WTC11 (cell line): ENCODE measurements around the gene CCDC3. TPM values are rescaled to one million over a fixed set of nuclear protein-coding genes. Genes with fewer than 3 reads are reported as not detected.

ENCODE experiments used
- ATAC-seq: fragments of 200-7000 bp; cut with Tn5 transposase; 2 replicates; pipeline ENCODE4 v1.10.0; 2021; ENCODE audit warnings: mild to moderate bottlenecking, moderate library complexity
- CTCF ChIA-PET: fragments of 300-600 bp; sonication (Branson Sonifier 250); formaldehyde crosslinking; loops from one replicate; lab custom pipeline; 2021; ENCODE audit warnings: antibody characterized with exemption; lab: Charles Lee
- POLR2A ChIA-PET: fragments of 350-600 bp; sonication (Branson Sonifier 250); formaldehyde crosslinking; loops from one replicate; lab custom pipeline; 2021; ENCODE audit warnings: antibody characterized with exemption; lab: Charles Lee
- DNase-seq: peaks from one replicate; pipeline ENCODE4 v3.0.0; 2021; ENCODE audit warnings: low spot score
- H3K27ac Mint-ChIP-seq: 2 replicates; pipeline ENCODE4 v1.8.0; 2021; ENCODE audit warnings: mixed read lengths
- H3K27me3 Mint-ChIP-seq: 2 replicates; pipeline ENCODE4 v1.8.0; 2021; ENCODE audit warnings: low read depth, mild to moderate bottlenecking, moderate library complexity, mixed read lengths
- H3K36me3 Mint-ChIP-seq: 2 replicates; pipeline ENCODE4 v1.8.0; 2021; ENCODE audit warnings: mixed read lengths
- H3K4me1 Mint-ChIP-seq: 2 replicates; pipeline ENCODE4 v1.8.0; 2022; ENCODE audit warnings: mixed read lengths
- H3K4me3 Mint-ChIP-seq: 2 replicates; pipeline ENCODE4 v1.8.0; 2021; ENCODE audit warnings: mild to moderate bottlenecking, moderate library complexity, mixed read lengths
- H3K9me3 Mint-ChIP-seq: 2 replicates; pipeline ENCODE4 v1.8.0; 2021; ENCODE audit warnings: mixed read lengths
- E2F4 ChIP-seq: sonication (generic); formaldehyde crosslinking; IDR thresholded peaks from 2 replicates; pipeline ENCODE4 v1.8.1; 2022; ENCODE audit warnings: low read depth, mild to moderate bottlenecking, moderate library complexity, missing genetic modification reagents, borderline replicate concordance
- FOXP4 ChIP-seq: sonication (generic); formaldehyde crosslinking; IDR thresholded peaks from 2 replicates; pipeline ENCODE4 v1.8.0; 2022; ENCODE audit warnings: mild to moderate bottlenecking, missing genetic modification reagents
- KAT7 ChIP-seq: sonication (generic); formaldehyde crosslinking; IDR thresholded peaks from 2 replicates; pipeline ENCODE4 v1.8.1; 2023; ENCODE audit warnings: missing genetic modification reagents, mild to moderate bottlenecking, borderline replicate concordance
- MAX ChIP-seq: sonication (generic); formaldehyde crosslinking; IDR thresholded peaks from 2 replicates; pipeline ENCODE4 v1.8.0; 2022; ENCODE audit warnings: mild to moderate bottlenecking, missing genetic modification reagents
- MXD4 ChIP-seq: fragments of 250-450 bp; sonication (Bioruptor Pico); IDR thresholded peaks from 2 replicates; pipeline ENCODE4 v1.8.0; 2021; ENCODE audit warnings: mild to moderate bottlenecking, moderate library complexity, borderline replicate concordance
- MYBL2 ChIP-seq: sonication (generic); formaldehyde crosslinking; IDR thresholded peaks from 2 replicates; pipeline ENCODE4 v1.8.1; 2023; ENCODE audit warnings: mild to moderate bottlenecking, moderate library complexity, missing genetic modification reagents
- NFATC4 ChIP-seq: fragments of 250-450 bp; sonication (Bioruptor Pico); IDR thresholded peaks from 2 replicates; pipeline ENCODE4 v1.9.0; 2021; ENCODE audit warnings: mild to moderate bottlenecking
- NR2C2 ChIP-seq: sonication (generic); formaldehyde crosslinking; IDR thresholded peaks from 2 replicates; pipeline ENCODE4 v1.8.0; 2022; ENCODE audit warnings: mild to moderate bottlenecking, missing genetic modification reagents
- NR3C1 ChIP-seq: sonication (generic); formaldehyde crosslinking; conservative IDR thresholded peaks from 2 replicates; pipeline ENCODE4 v1.8.1; 2023; ENCODE audit warnings: low read depth, mild to moderate bottlenecking, missing genetic modification reagents
- OVOL2 ChIP-seq: fragments of 250-450 bp; sonication (Bioruptor Pico); IDR thresholded peaks from 2 replicates; pipeline ENCODE4 v1.9.0; 2021; ENCODE audit warnings: mild to moderate bottlenecking, borderline replicate concordance
- PRDM15 ChIP-seq: sonication (generic); formaldehyde crosslinking; IDR thresholded peaks from 2 replicates; pipeline ENCODE4 v1.8.0; 2022; ENCODE audit warnings: missing genetic modification reagents
- SP1 ChIP-seq: sonication (generic); formaldehyde crosslinking; conservative IDR thresholded peaks from 2 replicates; pipeline ENCODE4 v1.8.1; 2022; ENCODE audit warnings: missing genetic modification reagents
- TCF7 ChIP-seq: sonication (generic); formaldehyde crosslinking; IDR thresholded peaks from 2 replicates; pipeline ENCODE4 v1.8.0; 2022; ENCODE audit warnings: mild to moderate bottlenecking, low read depth, missing genetic modification reagents, moderate library complexity
- TEAD4 ChIP-seq: sonication (generic); formaldehyde crosslinking; IDR thresholded peaks from 2 replicates; pipeline ENCODE4 v1.8.0; 2022; ENCODE audit warnings: mild to moderate bottlenecking, missing genetic modification reagents
- ZNF138 ChIP-seq: sonication (generic); formaldehyde crosslinking; conservative IDR thresholded peaks from 2 replicates; pipeline ENCODE4 v1.8.1; 2022; ENCODE audit warnings: mild to moderate bottlenecking, moderate library complexity, missing genetic modification reagents
- ZNF263 ChIP-seq: sonication (generic); formaldehyde crosslinking; IDR thresholded peaks from 2 replicates; pipeline ENCODE4 v1.8.1; 2022; ENCODE audit warnings: low read depth, mild to moderate bottlenecking, moderate library complexity, missing genetic modification reagents
- ZNF396 ChIP-seq: fragments of 250-450 bp; sonication (Bioruptor Pico); IDR thresholded peaks from 2 replicates; pipeline ENCODE4 v1.8.0; 2021; ENCODE audit warnings: mild to moderate bottlenecking, moderate library complexity, borderline replicate concordance
- ZNF416 ChIP-seq: fragments of 250-450 bp; sonication (Bioruptor Pico); IDR thresholded peaks from 2 replicates; pipeline ENCODE4 v1.9.0; 2021; ENCODE audit warnings: mild to moderate bottlenecking, inconsistent platforms
- ZNF423 ChIP-seq: fragments of 250-450 bp; sonication (Bioruptor Pico); IDR thresholded peaks from 2 replicates; pipeline ENCODE4 v2.1.2; 2022; ENCODE audit warnings: mild to moderate bottlenecking, moderate library complexity
- ZNF425 ChIP-seq: fragments of 250-450 bp; sonication (Bioruptor Pico); conservative IDR thresholded peaks from 2 replicates; pipeline ENCODE4 v1.9.0; 2021; ENCODE audit warnings: mild to moderate bottlenecking
- total RNA-seq: library from RNA; stranded (reverse); gene quantifications from 3 replicates; pipeline ENCODE4 v1.2.3, GENCODE V29; 2021

Gene CCDC3
- total RNA-seq, 1 experiment from 2014 or later = 3.5 TPM

GRCh38 chr10:12874501-12874900 is 127.0 kb downstream of the CCDC3 start (continued):
- TF ChIP-seq PRDM15 (no peak), ZNF263 (CRISPR knock-in tag) (no peak)
- TF ChIP-seq, all 79 proteins: peak for 0

- H3K9me3 Mint-ChIP-seq = no peaks in the 10 kb centered on the region; the same call in 1 of the 2 replicates
- POLR2A ChIA-PET = no interaction called here
- no peaks in the 10 kb centered on the region; the same call in 1 of the 2 replicates for H3K4me1 Mint-ChIP-seq
- no peak for TF ChIP-seq ZNF416 (CRISPR knock-in tag)
- no peak for TF ChIP-seq ZNF138 (CRISPR knock-in tag)
- no peak for TF ChIP-seq ZNF425 (CRISPR knock-in tag)
- TF ChIP-seq NR2C2 (CRISPR knock-in tag) = no peak
- TF ChIP-seq MXD4 (CRISPR knock-in tag) = no peak
- no peak for TF ChIP-seq NFATC4 (CRISPR knock-in tag)
- TF ChIP-seq PRDM15 = no peak
- TF ChIP-seq ZNF396 = no peak
- TF ChIP-seq OVOL2 = no peak
- ATAC-seq = no peak
- no peaks in the 10 kb centered on the region for H3K36me3 Mint-ChIP-seq
- DNase-seq = no peak
- no peak overlapping the region for H3K4me3 Mint-ChIP-seq
- CTCF ChIA-PET = no interaction called here
- peaks cover 3% of the 10 kb centered on the region; the same call in 1 of the 2 replicates for H3K27me3 Mint-ChIP-seq
- H3K27ac Mint-ChIP-seq = no peak overlapping the region
These were observed 128.3 kb downstream of the CCDC3 start for GRCh38 chr10:12873172-12873571.

- DNase-seq = no peak
- no peak overlapping the region for H3K4me3 Mint-ChIP-seq
- H3K4me1 Mint-ChIP-seq = no peaks in the 10 kb centered on the region; the same call in 1 of the 2 replicates
- TF ChIP-seq E2F4 (CRISPR knock-in tag) (no peak), TCF7 (CRISPR knock-in tag) (no peak), TEAD4 (CRISPR knock-in tag) (no peak), MAX (CRISPR knock-in tag) (no peak), KAT7 (CRISPR knock-in tag) (no peak), MYBL2 (CRISPR knock-in tag) (no peak), ZNF423 (no peak), FOXP4 (CRISPR knock-in tag) (no peak), SP1 (CRISPR knock-in tag) (no peak), MXD4 (CRISPR knock-in tag) (no peak), NR3C1 (CRISPR knock-in tag) (no peak)
- TF ChIP-seq, all 79 proteins: peak for 0
- ATAC-seq = no peak
- ChIA-PET POLR2A (no interaction called here), CTCF (no interaction called here)
- no peaks in the 10 kb centered on the region for H3K9me3 Mint-ChIP-seq
- H3K36me3 Mint-ChIP-seq = no peaks in the 10 kb centered on the region
- peaks cover 3% of the 10 kb centered on the region; the same call in 1 of the 2 replicates for H3K27me3 Mint-ChIP-seq
- H3K27ac Mint-ChIP-seq = no peak overlapping the region
These were observed 128.9 kb downstream of the CCDC3 start for GRCh38 chr10:12872577-12872976.
